Adrenal gland (tissue), 5 donors: ENCODE measurements around the gene DHPS.
A peak's percentile ranks its signal among the peaks of the same experiment; 100 is the strongest.

Source experiments
- CTCF ChIP-seq, 6 experiments: fragments of 450-650 bp in 4 of 6; fragments of 200-600 bp in 2 of 6; sonication (generic) in 1 of 6; IDR thresholded peaks; 1 replicate in 5 of 6; 2 replicates in 1 of 6; pipeline versions ENCODE4 v1.5.1 to v1.8.0; 2016 to 2021; ENCODE audit warnings: antibody characterized with exemption in 6 of 6, mild to moderate bottlenecking in 2 of 6, moderate library complexity in 1 of 6
- POLR2A ChIP-seq, 2 donors: fragments of 450-650 bp; IDR thresholded peaks; one replicate each; pipeline ENCODE4 v1.6.1; 2017; ENCODE audit warnings: antibody characterized with exemption in 2 of 2, mild to moderate bottlenecking in 2 of 2, moderate library complexity in 1 of 2
- donor health status: DM: no; HTN: no; CAD: no.

- TF ChIP-seq POLR2A (IDR thresholded peaks at IDR 0.05) (peak in 1 of 2 donors; percentile 20), CTCF (IDR thresholded peaks at IDR 0.05) (no peak)
Observed at GRCh38 chr19:12723641-12724426, 42.2 kb upstream of the DHPS start, which contains the start of gene TNPO2.
